ENCODE results near the gene UBL4B. TPM values are rescaled to one million over a fixed set of nuclear protein-coding genes. Genes with fewer than 3 reads are reported as not detected.
"Not testable (repeated sequence)": the region's sequence is repeated elsewhere in the genome, so short reads cannot be mapped to it uniquely, and the experiment has no call there.

UBL4B gene
- total RNA-seq, 8 experiments from 2014 or later = 0.05 to 0.71 (median 0.25) TPM; not detected in 5

DNA sequence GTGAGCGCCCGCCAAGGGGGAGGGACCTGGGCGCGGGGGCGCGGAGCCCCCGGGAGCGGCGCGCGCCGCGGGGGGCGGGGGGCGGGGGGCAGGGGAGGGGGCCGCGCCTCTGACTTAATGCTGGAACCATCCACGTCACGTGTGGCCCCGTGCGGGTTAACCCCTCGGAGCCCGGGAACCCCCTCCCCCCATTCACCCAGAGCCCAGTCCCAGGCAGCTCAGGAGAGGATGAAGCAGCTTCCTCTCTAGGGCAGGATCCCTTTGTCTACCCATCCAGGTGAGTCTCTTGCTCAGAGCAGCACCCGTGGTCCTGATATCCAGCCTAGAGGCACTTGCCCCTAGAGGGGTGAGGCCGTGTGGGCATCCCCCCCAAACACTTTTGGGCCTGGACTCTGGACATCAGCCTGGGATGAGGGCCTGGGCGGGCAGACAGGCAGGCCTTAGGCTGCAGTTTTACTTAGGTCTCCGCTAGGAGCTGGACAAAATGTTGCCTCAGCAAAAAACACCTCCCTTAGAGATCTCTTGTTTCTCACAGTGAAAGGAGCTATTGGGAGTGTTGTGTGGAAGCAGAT lies 41.5 kb upstream of the UBL4B start, which contains the start of gene ALX3:
Gene ALX3, minus strand, starts transcription at position 2 of the 572 bp plus-strand sequence. CDS start 60 bp downstream, outside the sequence.
- peaks cover 0 to 3% of the 10 kb centered on the region in 2 donors for H3K4me1 ChIP-seq (replicated peaks in 1 of 2)
- no peak within 1 kb of the TSS for H3K4me3 ChIP-seq
- H3K27ac ChIP-seq = no peak within 1 kb of the TSS
- WGBS, 10 experiments = 20 to 83% (median 80%) methylated on average over 1 to 3 of the region's 27 CpGs; no CpG with 5 or more reads in 5 of the 10 experiments
- peak in 4 of 8 experiments; percentile 6 to 20 (median 16) for ATAC-seq (replicated peaks in 6 of 8)
- in situ Hi-C loops (cut with MboI; ENCODE audit: low pct_unique_long_range_greater_than_20kb in 2 of 9, low sequenced_read_pairs in 9 of 9, unreplicated experiment in 9 of 9) = loop anchor here in 1 of 9 experiments (25.0 kb wide), 1 partner anchor 392 kb away; the partner anchor contains the start of gene PROK1

DNA sequence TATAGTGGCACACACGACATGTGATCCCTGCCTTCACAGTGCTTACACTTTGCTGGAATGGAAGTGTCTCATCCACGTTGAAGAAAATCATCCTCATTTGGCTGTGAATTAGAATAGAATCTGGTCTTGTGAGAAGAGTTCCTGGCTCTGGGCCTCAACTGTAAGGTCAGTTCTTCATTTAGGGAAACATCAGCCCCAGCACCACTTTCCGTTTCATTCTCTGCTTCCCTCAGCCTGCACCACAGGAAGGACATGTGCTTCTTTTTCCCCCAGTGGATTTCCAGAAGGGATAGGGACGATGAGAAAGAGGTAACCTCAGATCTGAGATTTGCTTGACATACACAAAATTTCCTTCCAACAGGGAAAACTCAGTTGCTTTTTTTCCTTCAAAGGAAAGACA lies 38.1 kb upstream of the UBL4B start:
- whole genome bisulfite sequencing, 10 experiments = 38 to 100% (median 49%) methylated on average over 1 to 4 of the region's 4 CpGs; no CpG with 5 or more reads in 2 of the 10 experiments
- no peak overlapping the region for H3K4me3 ChIP-seq
- no peak for ATAC-seq (replicated peaks in 6 of 8)
- no peak overlapping the region for H3K27ac ChIP-seq
- H3K4me1 ChIP-seq (replicated peaks in 1 of 2) = no peaks in the 10 kb centered on the region
- in situ Hi-C loops (cut with MboI; ENCODE audit: low pct_unique_long_range_greater_than_20kb in 2 of 9, low sequenced_read_pairs in 9 of 9, unreplicated experiment in 9 of 9) = loop anchor here in 1 of 9 experiments (25.0 kb wide), 1 partner anchor 388 kb away; the partner anchor contains the start of gene PROK1

DNA sequence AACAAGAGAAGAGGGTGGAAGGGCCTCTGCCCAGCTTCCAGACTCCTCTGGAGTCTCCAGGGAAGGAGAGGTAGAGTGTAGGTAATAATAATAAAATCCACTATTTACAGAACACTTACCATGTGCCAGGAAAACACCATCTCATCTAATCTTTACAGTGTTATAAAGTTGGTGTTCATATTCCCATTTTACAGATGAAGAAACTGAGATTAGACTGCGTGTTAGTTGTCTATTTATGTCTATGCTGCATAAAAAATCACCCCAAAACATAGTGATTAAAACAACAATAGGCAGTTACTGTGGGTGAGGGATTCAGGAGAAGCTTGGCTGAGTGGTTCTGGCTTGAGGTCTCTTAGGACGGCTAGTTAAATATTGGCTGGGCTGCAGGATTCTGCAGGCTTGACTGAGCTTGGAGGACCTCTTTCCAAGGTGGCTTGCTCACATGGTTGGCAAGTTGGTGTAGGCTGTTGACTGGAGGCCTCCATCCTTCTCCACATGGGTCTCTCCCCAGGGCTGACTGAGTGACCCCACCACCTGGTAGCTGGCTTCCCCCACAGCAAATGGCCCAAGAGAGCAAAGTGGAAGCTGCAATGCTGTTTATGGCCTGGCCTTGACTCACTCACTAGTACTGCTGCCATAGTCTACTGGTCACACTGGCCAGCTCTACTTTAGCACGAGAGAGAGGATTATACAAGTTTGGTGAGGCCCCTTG lies 35.3 kb upstream of the UBL4B start:
- 17 to 100% (median 72%) methylated on average over 1 to 3 of the region's 3 CpGs; no CpG with 5 or more reads in 2 of the 10 experiments for WGBS, 10 experiments
- no peak overlapping the region for H3K27ac ChIP-seq

DNA sequence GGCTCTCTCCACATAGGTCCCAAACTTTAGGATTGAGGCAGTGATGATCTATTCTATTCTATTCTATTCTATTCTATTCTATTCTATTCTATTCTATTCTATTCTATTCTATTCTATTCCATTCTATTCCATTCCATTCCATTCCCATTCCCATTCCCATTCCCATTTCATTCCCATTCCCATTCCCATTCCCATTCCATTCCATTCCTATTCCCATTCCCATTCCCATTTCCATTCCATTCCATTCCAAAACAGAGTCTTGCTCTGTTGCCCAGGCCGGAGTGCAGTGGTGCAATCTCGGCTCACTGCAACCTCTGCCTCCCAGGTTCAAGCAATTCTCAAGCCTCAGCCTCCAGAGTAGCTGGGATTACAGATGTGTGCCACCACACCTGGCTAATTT lies 32.2 kb upstream of the UBL4B start:
- 37 to 100% (median 82%) methylated on average over 1 to 2 of the region's 2 CpGs; no CpG with 5 or more reads in 2 of the 10 experiments for WGBS, 10 experiments
- H3K4me3 ChIP-seq; H3K27ac ChIP-seq; ATAC-seq (replicated peaks in 6 of 8): not testable (repeated sequence)
- in situ Hi-C loops (cut with MboI; ENCODE audit: low pct_unique_long_range_greater_than_20kb in 2 of 9, low sequenced_read_pairs in 9 of 9, unreplicated experiment in 9 of 9) = loop anchor here in 1 of 9 experiments (25.0 kb wide), 1 partner anchor 93 kb away; the partner anchor contains the start of gene AHCYL1
- peaks cover 0 to 12% of the 10 kb centered on the region in 2 donors for H3K4me1 ChIP-seq (replicated peaks in 1 of 2)

More for the DNA sequence above, 35.3 kb upstream of the UBL4B start:
- Histone ChIP-seq H3K4me1 (replicated peaks in 1 of 2) (no peaks in the 10 kb centered on the region), H3K4me3 (no peak overlapping the region)
- in situ Hi-C loops (cut with MboI; ENCODE audit: low pct_unique_long_range_greater_than_20kb in 2 of 9, low sequenced_read_pairs in 9 of 9, unreplicated experiment in 9 of 9) = loop anchor here in 1 of 9 experiments (25.0 kb wide), 1 partner anchor 90 kb away; the partner anchor contains the start of gene AHCYL1
- ATAC-seq (replicated peaks in 6 of 8) = no peak

DNA sequence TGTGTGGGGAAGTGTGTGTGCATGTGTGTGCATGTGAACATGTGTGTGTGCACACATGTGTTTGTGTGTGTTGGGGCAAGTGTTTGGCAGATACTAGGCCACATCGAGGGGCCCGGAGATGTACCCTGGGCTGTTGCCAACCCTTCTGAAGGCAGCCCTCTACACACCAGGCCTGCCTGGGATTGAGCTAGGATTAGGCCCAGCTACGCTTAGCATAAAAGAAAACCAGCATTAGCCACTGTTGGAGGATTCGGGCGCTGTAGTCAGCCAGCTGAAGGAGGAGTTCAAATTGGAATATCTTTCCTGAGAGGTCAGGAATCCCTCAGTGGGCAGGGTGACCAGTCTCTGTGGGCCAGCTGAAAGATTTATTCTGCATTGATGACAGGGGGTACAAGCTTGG lies 31.2 kb upstream of the UBL4B start:
- H3K4me1 ChIP-seq (replicated peaks in 1 of 2) = peaks cover 0 to 12% of the 10 kb centered on the region in 2 donors
- H3K4me3 ChIP-seq = no peak overlapping the region
- no peak for ATAC-seq (replicated peaks in 6 of 8)
- no peak overlapping the region for H3K27ac ChIP-seq
- 10 to 93% (median 88%) methylated on average over 2 to 5 of the region's 5 CpGs; no CpG with 5 or more reads in 3 of the 10 experiments for WGBS, 10 experiments
- in situ Hi-C loops (cut with MboI; ENCODE audit: low pct_unique_long_range_greater_than_20kb in 2 of 9, low sequenced_read_pairs in 9 of 9, unreplicated experiment in 9 of 9) = loop anchor here in 1 of 9 experiments (25.0 kb wide), 1 partner anchor 94 kb away; the partner anchor contains the start of gene AHCYL1

DNA sequence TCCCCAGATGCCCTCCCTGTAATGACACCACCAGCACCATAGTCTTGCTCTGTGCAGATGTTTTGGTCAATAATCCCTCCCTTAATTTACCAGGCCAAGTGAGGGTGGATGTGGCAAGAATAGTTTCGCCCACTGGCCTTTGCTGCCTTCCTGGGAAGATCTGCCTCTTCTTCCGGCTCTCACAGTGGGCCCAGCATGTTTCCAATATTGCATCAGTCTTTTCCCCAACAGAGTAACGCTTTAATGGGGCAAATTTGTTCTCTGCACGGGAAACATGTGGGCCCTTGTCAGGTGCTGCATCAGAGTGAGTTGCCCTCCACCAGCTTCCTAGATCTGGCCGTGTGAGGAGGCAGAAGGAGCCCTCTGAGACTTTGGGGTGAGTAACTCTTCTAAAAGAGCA lies 29.8 kb upstream of the UBL4B start:
- H3K4me3 ChIP-seq = no peak overlapping the region
- H3K4me1 ChIP-seq (replicated peaks in 1 of 2) = peaks cover 0 to 12% of the 10 kb centered on the region in 2 donors
- H3K27ac ChIP-seq = no peak overlapping the region
- in situ Hi-C loops (cut with MboI; ENCODE audit: low pct_unique_long_range_greater_than_20kb in 2 of 9, low sequenced_read_pairs in 9 of 9, unreplicated experiment in 9 of 9) = loop anchor here in 1 of 9 experiments (25.0 kb wide), 1 partner anchor 95 kb away; the partner anchor contains the start of gene AHCYL1
- WGBS, 10 experiments = 17 to 90% (median 44%) methylated on average over 1 to 5 of the region's 5 CpGs; no CpG with 5 or more reads in 2 of the 10 experiments
- ATAC-seq (replicated peaks in 6 of 8) = no peak

DNA sequence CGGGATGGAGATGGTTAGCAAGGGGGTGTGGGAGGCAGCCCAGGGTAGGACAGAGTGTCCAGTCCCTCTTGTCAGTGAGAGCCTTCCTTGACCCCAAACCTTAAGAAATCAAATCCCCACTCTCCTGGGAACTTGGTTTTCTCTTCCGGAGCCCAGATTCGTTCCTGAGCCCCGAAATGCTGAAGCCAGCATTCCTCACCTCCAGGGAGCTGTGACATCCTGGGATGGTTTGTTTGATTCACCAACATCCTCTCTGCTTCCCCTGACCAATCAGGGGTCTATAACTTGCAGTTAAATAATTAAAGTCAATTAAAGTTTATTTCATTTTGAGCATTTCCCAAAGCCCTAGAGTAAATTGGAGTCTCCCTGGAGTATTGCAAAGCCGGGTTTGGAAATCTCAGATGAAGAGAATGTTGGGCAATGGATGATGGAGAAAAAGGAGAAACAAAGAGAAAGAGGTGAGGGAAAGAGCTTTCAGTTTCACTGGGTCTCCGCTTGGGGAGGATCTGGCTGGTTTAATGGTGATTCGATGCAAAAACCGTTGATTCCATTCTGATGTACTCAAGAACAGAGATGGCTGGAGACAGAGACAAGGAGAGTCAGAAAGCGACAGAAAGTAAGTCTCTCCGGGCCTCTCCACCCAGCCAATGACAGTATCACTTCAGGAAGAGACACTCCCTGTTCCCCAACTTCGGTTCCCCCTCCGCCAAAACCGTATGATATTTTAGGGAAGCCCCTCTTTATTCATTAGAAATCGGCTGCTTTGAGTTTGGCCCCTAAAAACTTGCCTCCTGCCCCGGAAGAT lies 29.0 kb upstream of the UBL4B start:
- in situ Hi-C loops (cut with MboI; ENCODE audit: low pct_unique_long_range_greater_than_20kb in 2 of 9, low sequenced_read_pairs in 9 of 9, unreplicated experiment in 9 of 9) = loop anchor here in 1 of 9 experiments (25.0 kb wide), 1 partner anchor 96 kb away; the partner anchor contains the start of gene AHCYL1

DNA sequence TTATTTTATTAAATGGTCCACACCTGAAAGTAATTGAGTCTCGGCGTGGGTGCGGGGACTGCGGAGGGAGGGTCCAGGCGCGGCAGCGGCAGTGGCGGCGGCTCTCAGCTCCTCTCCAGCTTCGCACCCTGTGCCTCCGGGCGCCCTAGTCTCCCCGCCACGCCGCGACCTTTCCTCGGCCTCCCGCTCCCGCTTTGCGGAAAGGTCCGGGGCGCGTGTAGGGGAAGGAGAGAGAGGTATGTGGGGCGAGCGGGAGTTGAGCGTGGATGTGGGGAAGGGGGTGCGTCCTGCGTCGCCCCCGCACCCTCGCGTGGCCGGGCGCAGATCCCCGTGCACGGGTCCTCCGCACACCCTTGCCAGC lies 28.4 kb upstream of the UBL4B start:
- in situ Hi-C loops (cut with MboI; ENCODE audit: low pct_unique_long_range_greater_than_20kb in 2 of 9, low sequenced_read_pairs in 9 of 9, unreplicated experiment in 9 of 9) = loop anchor here in 1 of 9 experiments (25.0 kb wide), 1 partner anchor 97 kb away; the partner anchor contains the start of gene AHCYL1
- Histone ChIP-seq H3K27ac (no peak overlapping the region), H3K4me3 (no peak overlapping the region), H3K4me1 (replicated peaks in 1 of 2) (peaks cover 0 to 12% of the 10 kb centered on the region in 2 donors)
- peak in 7 of 8 experiments; percentile 4 to 29 (median 13) for ATAC-seq (replicated peaks in 6 of 8)
- WGBS, 10 experiments = 0 to 13% (median 3%) methylated on average over 4 to 23 of the region's 37 CpGs; no CpG with 5 or more reads in 6 of the 10 experiments

More for the DNA sequence above, 29.0 kb upstream of the UBL4B start:
- WGBS, 10 experiments = 3 to 67% (median 9%) methylated on average over 4 to 15 of the region's 15 CpGs
- H3K4me1 ChIP-seq (replicated peaks in 1 of 2) = peaks cover 0 to 12% of the 10 kb centered on the region in 2 donors
- H3K27ac ChIP-seq = no peak overlapping the region
- ATAC-seq (replicated peaks in 6 of 8) = peak in 2 of 8 experiments; percentile 6 to 9
- H3K4me3 ChIP-seq = no peak overlapping the region

DNA sequence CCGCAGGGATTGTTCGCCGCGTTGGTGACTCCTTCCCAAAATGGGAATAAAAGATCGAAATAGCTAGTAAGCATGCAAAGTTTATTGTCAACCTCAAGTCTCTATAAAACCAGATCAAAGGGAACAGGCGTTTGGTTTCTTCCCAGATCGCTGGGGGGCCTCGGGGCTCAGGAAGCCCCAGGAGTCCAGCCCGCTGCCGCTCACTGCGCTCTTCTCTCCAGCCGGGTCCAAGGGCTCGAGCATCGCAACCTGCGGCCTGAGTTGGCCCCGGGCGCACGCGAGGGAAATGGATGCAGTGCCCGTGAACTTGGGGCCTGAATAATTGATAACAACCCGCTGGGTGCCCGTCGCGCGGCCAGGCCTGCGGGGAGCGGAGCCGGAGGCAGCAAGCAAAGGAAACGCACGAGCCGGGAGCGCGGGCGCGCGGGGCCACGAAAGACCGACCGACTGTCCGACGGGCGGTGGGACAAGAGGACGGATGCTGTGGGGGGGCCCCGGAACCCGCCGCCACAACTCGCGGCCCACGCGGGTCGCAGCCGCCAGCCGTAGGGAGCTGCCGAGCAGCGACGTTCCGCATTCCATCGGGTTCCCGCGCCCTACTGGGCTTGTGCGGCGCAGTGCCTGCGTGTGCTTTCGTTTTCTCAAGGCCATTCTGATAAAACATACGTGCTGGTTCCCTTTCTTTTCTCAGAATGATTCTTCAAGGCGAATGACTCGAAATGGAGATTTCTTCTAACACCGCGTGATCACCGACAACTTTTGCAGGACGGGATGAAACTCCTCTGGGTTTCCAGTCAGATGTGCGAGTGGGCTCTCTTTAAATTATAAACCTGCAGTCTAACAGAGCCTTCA lies 27.8 kb upstream of the UBL4B start:
- in situ Hi-C loops (cut with MboI; ENCODE audit: low pct_unique_long_range_greater_than_20kb in 2 of 9, low sequenced_read_pairs in 9 of 9, unreplicated experiment in 9 of 9) = loop anchor here in 1 of 9 experiments (25.0 kb wide), 1 partner anchor 97 kb away; the partner anchor contains the start of gene AHCYL1
- Histone ChIP-seq H3K4me1 (replicated peaks in 1 of 2) (peaks cover 0 to 12% of the 10 kb centered on the region in 2 donors), H3K27ac (no peak overlapping the region), H3K4me3 (peak overlapping the region in 4 of 5 donors; percentile 1 to 21 (median 16))
- peak; percentile 55 to 66 (median 60) for ATAC-seq (replicated peaks in 6 of 8)
- 1 to 25% (median 3%) methylated on average over 4 to 58 of the region's 72 CpGs; no CpG with 5 or more reads in 2 of the 10 experiments for WGBS, 10 experiments

DNA sequence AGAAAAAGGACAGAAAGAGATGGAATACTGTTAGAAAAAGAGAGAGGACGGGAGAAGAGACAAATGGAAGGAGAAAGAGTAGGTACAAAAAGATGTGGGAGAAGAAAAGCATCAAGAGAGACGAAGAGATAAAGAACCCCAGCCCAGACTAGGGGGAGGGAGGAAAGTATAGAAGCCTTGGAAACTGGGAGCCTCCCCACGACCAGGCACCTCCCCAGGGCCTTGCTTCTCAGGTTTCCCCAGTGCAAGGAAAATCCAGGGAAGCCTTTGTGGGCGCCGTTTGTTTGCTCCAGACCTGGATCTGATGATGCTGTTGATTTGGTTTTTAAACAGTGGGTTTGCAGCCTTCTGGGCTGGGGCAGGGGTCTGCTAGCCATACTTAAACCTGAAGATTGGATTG lies 26.6 kb upstream of the UBL4B start:
- in situ Hi-C loops (cut with MboI; ENCODE audit: low pct_unique_long_range_greater_than_20kb in 2 of 9, low sequenced_read_pairs in 9 of 9, unreplicated experiment in 9 of 9) = loop anchor here in 1 of 9 experiments (25.0 kb wide), 1 partner anchor 98 kb away; the partner anchor contains the start of gene AHCYL1
- Histone ChIP-seq H3K4me1 (replicated peaks in 1 of 2) (peaks cover 0 to 12% of the 10 kb centered on the region in 2 donors), H3K4me3 (no peak overlapping the region), H3K27ac (no peak overlapping the region)
- no peak for ATAC-seq (replicated peaks in 6 of 8)
- 0 to 79% (median 31%) methylated on average over 1 to 5 of the region's 5 CpGs for WGBS, 10 experiments

DNA sequence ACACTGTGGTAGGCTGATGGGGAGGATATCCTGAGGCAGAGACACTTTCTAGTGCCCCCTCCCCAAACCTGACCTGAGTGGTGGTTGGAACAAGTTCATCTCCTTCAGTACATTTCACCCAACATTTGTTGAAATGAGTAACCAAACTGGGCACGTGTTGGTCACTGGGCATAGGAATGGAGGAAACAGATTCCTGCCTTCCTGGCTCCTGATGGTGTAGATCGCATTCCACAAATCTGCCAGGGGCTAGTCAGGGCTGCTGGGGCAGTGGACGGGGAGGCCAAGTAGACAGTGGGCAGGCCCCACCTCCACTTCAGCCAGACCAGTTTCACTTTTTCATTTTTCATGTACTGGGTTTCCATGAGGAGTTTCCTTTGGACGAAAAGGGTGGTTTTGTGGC lies 25.3 kb upstream of the UBL4B start:
- no peak overlapping the region for H3K4me3 ChIP-seq
- H3K27ac ChIP-seq = no peak overlapping the region
- in situ Hi-C loops (cut with MboI; ENCODE audit: low pct_unique_long_range_greater_than_20kb in 2 of 9, low sequenced_read_pairs in 9 of 9, unreplicated experiment in 9 of 9) = loop anchor here in 1 of 9 experiments (25.0 kb wide), 1 partner anchor 100 kb away; the partner anchor contains the start of gene AHCYL1
- 24 to 60% (median 45%) methylated on average over 1 to 4 of the region's 4 CpGs; no CpG with 5 or more reads in 3 of the 10 experiments for WGBS, 10 experiments
- H3K4me1 ChIP-seq (replicated peaks in 1 of 2) = peaks cover 0 to 12% of the 10 kb centered on the region in 2 donors
- ATAC-seq (replicated peaks in 6 of 8) = no peak
